8988T (cell line): ENCODE results near the gene MSH3.
"Not testable (repeated sequence)": the region's sequence is repeated elsewhere in the genome, so short reads cannot be mapped to it uniquely, and the experiment has no call there.

Experiments
- DNase-seq: peaks from one replicate; pipeline ENCODE4 v3.0.0; 2011

Gene MSH3

DNA sequence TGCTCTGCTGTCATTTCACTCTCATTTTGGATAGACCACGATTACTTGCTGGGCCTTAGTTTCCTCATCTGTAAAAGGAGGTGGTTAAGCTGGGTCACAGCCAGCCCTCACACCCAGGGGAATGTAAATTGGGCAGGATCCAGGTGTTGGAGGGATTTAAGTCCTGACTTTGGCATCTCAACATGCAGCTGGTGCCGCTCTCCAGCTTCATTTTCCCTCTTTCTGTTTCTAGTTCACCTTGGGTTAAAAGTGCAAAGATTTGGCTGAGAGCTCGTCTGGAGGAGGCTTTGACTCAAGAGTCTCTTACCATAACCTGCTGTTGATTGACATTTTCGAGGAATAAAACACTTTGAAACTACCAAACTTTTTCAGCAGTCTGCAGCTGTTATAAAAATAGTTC is 144.6 kb downstream of the MSH3 start:
- DNase-seq: no peak

DNA sequence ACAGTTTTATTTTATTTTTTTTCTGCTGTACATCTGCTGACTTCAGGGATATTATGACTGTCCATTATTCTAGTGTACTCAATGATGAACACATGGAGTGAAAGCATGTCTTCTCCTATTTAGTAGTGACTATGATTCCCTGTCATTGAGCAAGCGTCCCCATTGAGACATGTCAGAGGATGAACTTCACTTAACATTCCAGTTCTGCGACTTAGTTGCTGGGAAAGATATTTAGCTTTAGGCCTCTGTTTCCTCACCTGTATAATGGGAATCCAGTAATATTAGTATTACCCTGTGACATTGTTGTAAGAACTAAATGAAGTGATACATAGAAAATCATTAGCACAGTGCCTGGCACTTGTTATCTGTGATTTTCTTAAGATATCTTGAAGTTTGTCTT is 145.1 kb downstream of the MSH3 start:
- DNase-seq: no peak

DNA sequence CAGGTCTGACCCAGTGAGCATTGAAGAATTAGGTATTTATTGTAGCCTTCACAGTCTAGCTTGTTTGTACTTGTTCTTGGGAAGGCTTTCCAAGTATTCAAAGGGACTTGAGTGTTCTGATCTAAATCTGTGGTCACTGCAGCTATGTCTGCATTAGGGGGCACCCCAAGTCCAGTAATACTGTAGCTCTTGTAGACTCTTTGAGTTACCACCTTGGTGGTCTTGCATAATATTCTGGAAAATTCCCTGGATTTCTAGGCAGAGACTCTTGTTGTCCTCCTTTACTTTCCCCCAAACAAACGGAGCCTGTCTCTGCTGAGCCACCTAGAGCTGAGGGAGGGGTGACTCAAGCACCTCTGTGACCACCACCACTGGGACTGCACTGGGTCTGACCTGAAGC is 149.9 kb downstream of the MSH3 start:
- DNase-seq: no peak

DNA sequence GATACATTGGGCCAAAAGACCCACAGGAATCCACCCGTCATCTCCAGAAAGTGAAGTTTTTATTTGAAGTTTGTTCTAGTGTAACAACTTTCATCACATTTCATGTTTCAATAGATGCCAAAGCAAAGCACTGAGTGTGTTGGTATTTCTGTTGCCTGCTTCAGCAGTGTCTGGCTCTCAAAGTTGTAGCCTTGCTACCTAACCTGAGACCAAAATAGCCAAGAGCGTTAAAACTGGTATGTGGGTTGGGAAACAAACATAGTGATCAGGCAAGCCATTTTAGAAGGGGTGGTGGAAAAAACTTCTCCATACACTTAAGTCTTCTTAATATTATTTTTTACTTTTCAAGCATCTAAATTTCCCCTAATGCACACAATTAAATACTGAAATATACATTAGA is 150.6 kb downstream of the MSH3 start:
- no peak for DNase-seq

DNA sequence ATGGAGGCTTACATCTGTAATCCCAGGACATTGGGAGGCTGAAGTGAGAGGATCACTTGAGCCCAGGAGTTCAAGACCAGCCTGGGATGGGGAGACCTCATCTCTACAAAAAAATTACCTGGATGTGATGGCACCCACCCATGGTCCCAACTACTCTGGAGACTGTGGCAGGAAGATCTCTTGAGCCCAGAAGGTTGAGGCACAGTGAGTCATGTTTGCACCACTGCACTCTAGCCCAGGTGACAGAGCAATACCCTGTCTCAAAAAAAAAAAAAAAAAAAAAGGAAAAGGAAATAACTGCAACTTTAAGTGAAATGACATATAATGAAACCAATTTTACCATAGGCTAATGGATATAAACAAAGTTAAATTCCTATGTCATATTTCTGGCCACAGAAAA is 152.5 kb downstream of the MSH3 start:
- DNase-seq: no peak

DNA sequence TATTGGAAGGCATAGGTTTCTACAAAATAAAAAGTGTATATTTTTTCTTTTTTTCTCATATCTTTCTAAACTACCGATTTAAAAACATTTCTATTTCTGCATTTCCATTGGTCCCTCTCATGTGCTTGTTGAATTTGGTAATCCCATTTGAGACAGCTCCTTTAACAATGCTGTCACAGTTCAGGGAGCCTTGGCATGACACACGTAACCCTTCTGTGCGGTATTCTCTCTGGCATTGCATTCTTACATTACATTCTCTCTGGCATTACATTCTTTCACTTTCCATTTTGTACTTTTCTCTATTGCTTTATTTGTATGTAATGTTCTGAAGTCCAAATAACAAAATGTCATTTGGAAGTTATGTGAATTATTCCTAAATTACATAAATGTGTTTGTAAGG is 155.0 kb downstream of the MSH3 start:
- no peak for DNase-seq

DNA sequence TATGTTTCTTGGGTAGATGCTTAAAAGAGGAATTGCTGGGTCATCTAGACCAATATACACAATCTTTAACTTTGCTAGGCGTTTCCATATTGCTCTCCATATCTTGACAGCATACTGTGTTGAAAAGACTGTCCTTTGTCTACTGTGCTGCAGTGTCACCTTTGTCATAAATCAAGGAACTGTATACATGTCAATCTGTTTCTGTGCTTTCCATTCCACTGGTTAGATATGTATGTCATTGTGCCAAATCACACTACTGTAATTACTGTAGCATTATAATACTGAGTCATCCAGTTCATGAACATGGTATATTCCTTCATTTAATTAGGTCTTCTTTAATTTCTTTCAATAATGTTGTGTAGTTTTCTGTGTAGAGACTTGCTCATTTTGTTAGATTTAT is 156.0 kb downstream of the MSH3 start:
- no peak for DNase-seq

DNA sequence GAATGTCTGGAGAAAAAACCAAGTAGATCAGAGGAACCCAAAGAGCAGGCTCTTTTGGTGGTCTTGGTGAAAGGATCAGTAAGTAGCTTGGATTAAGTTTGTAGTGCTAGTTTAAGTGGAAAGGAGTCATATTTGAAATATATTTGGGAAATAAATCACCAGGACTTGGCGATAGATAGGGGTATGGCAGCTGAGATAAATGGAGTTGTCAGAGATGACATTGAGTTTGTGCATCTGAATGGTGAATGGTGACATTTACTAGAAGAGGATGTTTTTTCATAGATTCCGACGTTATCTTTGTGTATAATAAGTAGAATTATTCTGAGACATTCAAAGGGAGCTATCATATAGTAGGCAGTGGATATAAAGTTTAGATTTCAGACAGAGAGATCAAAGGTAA is 162.1 kb downstream of the MSH3 start:
- no peak for DNase-seq

DNA sequence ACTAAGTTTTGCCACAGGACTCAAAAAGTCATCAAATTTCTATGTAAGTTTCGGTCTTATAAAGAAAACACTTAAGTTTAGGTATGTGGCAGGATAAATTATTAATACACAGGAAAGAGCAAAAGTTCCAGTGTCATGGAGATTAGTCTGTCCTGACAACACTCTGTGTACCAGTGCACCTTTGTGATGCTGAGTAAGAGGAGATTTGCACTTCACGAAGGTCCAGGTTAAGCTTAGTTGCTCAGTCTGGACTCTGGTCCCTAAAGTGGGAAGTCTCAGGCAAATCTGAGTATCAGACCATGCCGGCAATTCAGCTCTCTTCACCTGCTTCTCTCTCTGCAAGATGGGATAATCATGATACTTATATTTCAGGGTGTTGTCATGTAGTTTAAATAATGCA is 166.2 kb downstream of the MSH3 start:
- DNase-seq: no peak

DNA sequence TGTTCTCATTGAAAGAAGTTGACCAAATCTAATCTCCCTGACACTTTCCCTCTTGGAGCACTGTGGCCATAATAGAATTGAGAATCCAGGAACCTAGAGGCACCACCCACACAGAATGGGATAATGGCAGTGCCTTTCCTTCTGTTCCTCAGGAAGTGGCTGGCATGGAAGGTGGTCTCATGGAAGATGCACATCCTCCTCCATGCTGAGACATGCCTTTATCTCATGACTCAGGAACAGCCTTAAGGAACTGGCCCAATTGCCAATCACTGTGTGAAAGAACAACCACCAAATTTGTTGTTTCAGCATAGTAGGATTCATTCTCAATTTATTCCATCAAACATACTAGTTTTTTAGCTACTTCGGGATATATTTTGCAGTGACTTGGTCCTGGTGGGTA is 168.2 kb downstream of the MSH3 start:
- no peak for DNase-seq

DNA sequence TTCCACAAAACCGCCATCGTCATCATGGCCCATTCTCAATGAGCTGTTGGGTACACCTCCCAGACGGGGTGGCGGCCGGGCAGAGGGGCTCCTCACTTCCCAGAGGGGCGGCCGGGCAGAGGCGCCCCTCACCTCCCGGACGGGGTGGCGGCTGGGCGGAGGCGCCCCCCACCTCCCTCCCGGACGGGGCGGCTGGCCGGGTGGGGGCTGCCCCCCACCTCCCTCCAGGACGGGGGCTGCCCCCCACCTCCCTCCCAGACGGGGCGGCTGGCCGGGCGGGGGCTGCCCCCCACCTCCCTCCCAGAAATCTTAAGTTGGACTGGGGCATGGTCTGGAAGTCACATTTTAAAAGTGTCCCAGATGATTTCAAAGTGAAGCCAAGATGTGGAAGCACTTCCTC is 169.7 kb downstream of the MSH3 start:
- DNase-seq: not testable (repeated sequence)

DNA sequence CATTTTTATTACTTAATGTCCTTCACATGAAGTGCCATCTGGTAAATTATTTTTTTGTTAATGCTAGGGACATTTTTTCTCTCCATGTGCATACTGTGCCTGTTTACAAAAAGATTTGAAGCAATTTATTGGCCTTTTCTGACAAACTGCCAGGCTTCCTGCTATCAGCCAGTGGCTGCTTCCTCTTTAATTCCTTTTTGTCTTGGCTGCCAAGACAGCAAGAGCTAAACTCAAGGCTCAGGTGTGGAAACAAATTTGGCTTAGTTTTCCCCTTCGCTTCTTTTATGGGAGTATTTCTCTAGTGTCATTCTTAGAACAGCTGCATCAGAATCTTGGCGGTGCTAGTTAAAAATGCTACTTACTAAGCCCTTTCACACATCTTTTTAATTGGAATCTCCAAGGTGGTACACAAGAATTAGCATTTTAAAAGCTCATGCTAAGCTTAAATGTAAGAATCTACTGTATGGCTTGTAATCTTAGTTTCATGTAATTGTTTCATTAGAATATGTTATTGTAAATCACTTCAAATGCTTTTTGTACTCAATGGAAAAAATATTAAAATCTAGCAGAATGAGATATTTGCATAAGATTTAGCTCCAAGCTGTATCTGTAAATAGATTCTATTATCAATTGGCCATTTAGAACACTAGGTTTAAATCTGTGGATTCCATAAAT is 171.5 kb downstream of the MSH3 start:
- DNase-seq: no peak

DNA sequence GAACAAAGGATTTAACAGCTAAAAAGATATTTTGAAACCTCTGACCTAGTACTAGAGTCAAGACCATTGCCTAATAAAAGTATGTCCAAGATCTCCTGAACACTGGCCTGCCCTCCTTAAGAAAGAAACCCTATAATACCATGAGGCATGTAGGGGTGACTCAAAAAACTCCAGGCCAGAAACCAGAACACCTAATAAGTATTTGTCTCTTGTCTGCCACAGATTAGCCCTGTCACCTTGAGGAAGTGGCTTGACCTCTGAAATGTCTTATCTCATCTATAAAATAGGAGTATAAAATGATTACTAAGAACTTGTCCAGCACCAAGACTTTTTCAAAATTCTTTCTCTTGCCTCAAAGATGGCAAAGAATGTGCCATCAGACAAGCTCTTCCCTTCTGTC is 180.3 kb downstream of the MSH3 start:
- no peak for DNase-seq

DNA sequence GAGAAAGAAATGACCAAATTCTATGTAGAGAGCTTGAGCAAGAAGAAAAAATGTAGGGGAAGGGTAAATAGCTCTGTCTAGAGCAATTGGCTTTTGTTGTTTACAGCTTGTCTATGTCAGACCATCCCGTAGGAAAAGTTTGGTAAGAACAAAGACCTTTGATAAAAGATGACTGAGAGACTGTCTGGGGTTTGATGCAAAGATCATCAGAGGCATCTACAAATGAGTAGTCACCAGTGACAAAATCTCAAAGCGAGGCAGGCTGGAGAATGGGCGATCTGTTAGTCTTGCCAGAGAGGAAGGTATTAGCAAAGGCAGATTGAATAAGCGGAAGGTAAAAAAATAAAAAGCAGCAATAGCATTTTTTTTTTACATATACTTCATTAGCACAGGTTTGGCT is 180.7 kb downstream of the MSH3 start:
- no peak for DNase-seq

DNA sequence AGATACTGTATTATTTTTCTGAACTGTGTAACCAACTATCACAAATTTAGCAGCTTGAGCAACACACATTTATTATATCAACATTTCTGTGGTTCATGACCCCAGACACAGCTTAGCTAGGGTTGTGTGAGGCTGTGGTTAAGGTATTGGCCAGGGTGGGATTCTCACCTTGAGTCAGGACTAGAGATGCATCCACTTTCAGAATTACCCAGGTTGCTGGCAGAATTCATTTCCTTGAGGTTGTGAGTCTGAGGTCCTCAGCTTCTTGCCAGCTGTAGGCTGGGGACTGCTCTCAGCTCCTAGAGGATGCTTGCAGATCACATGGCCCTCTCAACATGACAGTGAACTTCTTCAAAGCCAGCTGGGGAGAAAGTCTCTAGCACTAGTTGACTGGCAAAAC is 183.2 kb downstream of the MSH3 start:
- no peak for DNase-seq

DNA sequence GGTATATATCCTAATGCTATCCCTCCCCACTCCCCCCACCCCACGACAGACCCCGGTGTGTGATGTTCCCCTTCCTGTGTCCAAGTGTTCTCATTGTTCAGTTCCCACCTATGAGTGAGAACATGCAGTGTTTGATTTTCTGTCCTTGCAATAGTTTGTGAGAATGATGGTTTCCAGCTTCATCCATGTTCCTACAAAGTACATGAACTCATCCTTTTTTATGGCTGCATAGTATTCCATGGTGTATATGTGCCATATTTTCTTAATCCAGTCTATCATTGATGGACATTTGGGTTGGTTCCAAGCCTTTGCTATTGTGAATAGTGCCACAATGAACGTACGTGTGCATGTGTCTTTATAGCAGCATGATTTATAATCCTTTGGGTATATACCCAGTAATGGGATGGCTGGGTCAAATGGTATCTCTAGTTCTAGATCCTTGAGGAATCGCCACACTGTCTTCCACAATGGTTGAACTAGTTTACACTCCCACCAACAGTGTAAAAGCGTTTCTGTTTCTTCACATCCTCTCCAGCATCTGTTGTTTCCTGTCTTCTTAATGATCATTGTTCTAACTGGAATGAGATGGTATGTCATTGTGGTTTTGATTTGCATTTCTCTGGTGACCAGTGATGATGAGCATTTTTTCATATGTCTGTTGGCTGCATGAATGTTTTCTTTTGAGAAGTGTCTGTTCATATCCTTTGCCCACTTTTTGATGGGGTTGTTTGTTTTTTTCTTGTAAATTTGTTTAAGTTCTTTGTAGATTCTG is 186.8 kb downstream of the MSH3 start:
- DNase-seq: not testable (repeated sequence)

DNA sequence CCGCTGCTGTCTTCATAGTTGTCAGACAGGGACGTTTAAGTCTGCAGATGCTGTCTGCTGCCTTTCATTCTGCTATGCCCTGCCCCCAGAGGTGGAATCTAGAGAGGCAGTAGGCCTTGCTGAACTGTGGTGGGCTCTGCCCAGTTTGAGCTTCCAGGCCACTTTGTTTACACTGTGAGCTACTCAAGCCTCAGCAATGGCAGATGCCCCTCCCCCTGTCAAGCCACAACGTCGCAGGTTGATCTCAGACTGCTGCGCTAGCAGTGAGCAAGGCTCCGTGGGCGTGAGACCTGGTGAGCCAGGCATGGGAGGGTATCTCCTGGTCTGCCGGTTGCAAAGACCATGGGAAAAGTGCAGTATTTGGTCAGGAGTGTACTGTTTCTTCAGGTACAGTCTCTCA is 192.0 kb downstream of the MSH3 start:
- not testable (repeated sequence) for DNase-seq

DNA sequence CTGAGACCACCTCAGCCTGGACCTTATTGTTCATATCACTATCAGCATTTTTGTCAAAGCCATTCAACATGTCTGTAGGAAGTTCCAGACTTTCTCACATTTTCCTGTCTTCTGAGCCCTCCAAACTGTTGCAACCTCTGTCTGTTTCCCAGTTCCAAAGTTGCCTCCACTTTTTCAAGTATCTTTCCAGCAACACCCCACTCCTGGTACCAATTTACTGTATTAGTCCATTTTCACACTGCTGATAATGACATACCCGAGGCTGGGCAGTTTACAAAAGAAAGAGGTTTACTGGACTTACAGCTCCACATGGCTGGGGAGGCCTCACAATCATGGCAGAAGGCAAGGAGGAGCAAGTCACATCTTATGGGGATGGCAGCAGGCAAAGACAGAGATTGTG is 195.7 kb downstream of the MSH3 start:
- DNase-seq: not testable (repeated sequence)

DNA sequence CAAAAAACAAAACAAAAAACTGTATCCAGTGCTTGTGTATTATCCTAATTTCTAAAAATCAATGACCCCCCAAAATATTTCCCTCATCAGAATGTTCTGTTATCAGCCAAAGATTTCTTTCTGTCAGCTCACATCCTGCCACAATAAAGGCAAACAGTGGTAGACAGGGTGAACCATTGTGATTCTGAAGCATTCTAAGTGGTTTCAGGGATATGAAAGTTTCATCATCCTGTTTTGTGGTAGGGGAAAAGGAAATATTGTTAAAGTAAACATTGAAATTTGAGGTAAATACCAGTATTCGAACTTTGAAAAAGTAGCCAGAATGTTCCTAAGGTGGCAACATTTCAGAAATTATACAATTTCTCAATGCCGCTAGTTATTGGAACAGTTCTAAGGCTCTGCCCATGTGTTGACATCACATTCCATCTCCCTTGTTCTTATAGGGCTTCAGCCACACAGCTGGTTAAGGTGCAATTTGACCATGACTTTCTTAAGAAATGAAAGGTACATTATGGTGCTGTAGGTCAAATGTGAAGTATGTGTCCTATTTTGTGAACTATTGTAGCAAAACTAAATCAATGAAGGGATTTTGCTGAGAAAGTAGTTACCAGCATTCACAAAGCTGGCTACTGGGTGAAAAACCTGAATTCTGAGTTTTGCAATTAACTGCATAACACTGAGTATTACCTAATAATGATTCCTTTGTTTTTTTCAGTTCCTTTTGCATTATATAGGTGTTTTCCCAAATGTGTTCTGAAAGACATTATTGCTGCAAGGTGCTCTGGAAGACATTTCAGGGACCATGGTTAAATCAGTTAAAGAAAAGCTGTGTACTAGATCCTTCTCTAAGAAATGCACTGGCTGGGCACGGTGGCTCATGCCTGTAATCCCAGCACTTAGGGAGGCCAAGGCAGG is 198.1 kb downstream of the MSH3 start:
- DNase-seq: no peak

DNA sequence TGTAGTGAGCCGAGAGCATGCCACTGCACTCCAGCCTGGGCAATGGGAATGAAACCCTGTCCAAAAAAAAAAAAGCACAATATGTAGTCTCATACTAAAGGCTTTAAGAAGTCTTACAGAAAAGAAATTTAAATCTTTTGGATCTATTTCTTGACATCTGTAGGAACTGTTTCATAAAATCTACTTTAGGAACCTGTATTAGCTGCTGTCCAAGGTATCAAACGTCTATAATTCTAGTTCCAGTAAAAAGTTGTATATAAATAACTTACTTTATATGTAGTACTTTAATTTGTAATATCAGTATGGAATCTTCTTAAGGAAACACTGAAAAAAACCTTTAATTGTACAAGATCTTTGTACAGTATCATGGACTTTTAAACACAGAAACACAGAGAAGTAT is 199.0 kb downstream of the MSH3 start:
- no peak for DNase-seq

DNA sequence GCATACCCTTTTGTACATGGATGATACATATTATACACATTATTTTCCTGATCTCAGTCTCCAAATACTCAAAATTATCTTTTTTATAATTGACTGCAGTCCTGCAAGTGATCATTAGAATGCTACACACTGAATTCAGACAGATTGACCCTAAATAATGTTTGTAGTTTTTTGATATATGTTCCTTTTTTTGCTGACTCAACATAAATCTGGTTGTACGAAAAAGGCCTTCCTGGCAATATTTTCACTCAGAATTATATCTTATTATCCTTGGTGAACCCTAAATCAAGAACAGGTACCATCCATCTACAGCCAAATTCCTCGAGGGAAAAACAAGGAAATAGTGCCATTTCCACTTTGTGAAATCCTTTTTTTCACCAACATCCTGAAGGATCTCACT is 200.1 kb downstream of the MSH3 start:
- no peak for DNase-seq

DNA sequence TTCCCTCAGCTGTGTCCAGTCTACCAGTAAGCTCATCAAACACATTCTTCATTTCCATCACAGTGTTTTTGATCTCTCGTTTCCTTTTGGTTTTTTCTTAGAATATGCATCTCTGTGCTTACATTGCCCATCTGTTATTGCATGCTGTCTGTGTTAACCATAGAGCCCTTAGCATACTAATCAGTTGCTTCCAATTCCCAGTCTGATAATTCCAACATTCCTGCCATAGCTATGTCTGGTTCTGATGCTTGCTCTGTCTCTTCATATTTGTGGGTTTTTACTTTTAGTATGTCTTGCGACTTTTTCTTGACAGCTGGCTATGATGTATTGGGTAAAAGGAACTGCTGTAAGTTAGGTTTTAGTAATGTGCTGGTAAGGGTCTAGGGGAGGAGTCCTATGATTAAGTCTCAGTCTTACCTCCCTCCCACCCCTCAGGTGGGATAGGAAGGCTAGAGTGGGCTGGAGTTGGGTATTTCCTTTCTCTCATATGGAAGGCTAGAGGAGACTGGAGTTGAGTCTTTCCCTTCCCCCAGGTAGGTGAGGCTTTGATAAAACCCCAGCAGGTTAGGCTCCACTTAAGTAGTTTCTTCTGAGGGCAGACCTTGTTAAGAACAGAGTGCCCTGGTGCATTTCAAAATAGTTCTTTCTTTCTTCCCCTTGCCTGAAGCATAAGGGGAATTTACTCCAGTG is 206.6 kb downstream of the MSH3 start:
- DNase-seq: no peak

DNA sequence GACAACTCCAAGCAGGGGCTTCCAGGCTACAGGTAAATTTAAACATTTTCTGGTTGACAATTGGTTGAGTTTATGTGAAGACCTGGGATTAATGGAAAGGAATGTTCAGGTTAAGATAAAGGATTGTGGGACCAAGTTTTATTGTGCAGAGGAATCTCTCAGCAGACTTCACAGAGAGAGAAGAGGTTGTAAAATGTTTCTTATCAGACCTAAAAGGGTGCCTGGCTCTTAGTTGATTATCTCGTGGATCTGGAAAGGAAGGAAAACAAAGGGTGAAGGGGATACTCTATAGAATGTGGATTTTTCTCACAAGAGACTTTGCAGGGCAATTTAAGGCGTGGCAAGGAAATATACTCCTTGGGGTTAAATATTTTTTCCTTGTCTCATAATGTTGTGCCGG is 209.3 kb downstream of the MSH3 start:
- no peak for DNase-seq
